ENCODE measurements around the gene LRMDA.

The LRMDA gene

DNA sequence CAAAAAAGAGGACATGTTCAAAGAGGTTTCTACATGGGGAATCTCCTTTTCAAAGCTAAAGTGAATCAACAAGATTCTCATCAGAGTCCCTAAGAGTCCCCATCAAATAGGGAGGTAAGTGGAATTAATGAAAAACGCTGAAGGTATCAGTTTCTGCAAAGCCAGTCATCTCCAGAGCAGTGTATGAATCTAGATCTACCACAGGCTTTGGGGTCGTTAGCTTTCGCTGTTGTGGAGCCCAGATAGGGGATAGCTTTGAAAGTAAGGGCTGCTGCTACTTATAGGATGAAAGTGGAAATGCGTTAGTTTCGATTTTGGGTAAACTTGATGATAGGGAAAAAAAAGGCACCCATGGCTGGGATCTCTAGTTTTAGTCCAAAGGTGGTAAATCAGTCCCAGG, 748.4 kb downstream of the LRMDA start:
- no peak for DNase-seq
- in situ Hi-C loops (cut with HindIII; ENCODE audit: low pct_ligation_motif_present, low pct_unique_long_range_greater_than_20kb, low sequenced_read_pairs), result no loop called here

DNA sequence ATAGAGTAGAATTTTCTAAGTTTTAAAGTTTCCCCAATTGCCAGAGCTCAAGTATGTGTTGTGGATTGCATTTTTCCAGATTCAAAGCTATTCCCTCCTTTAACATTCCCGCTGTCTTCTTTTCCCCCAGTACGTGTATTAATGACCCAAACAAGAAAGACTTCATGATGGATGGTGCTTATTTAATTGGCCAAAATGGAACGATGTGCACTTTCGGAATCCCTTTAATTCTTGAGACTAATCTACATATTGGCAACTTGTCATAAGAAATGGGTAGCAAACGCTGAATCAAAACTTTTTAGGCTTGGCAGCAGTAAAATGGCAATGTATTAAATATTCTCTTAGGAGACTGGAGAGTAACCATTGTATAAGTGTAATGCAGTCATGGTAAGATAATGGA, 753.2 kb downstream of the LRMDA start:
- in situ Hi-C loops (cut with HindIII; ENCODE audit: low pct_ligation_motif_present, low pct_unique_long_range_greater_than_20kb, low sequenced_read_pairs), result no loop called here
- DNase-seq, result no peak

DNA sequence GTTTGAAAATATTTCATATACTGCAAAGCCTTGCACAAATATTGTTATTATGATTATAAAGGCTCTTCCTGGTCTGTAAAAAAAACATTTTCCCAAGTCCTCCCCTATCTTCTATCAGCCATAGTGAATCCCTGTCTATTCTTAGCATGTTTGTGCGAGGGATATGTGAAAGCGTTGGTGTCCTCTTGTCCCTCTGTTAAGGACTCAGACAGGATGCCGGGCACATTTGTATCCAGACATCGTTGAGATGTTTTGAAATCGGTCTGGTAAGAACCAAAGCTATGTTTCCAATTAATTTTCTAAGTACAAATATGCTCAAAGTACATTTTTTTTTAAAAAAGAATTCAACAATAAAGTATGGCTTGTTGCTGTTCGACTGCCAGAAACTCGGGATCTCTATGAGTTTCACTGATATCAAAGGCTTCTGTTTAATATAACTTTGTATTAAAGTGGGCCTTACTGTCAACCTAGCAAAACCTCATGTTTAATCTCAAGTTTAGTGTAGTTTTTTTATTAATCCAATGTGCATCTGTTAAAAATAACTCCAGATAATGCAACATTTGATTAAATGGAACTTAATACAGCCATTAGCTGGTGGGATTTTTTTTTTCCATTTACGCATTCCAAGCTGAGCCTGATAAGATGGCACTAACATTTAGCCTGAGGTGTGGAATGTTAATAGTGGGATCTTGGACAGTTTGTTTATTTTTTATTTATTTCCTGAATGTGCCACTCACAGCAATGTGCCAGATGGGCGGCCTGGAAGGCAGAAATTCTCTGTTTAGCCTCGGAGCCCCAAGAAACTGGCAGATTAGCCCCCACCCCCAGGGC, 754.3 kb downstream of the LRMDA start:
- no peak for DNase-seq
- in situ Hi-C loops (cut with HindIII; ENCODE audit: low pct_ligation_motif_present, low pct_unique_long_range_greater_than_20kb, low sequenced_read_pairs), result no loop called here

DNA sequence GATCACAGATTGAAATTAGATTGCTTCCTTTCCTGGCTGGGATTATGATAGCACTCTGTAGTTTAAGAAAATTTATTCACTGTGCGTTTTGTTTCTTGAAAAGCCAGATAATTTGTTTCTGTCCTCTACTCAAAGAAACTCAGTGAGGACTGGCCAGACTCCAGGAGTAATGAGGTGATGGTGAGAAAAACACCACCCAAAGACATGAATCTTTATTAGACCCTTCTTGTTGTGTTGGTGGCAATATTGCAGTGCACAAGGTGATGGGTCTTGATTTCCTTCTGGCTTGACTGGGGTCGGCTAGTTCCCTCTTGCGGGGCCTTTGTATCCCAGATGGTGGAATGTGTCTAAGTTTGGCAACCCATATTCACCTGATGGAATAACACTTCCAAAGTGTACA, 756.8 kb downstream of the LRMDA start:
- in situ Hi-C loops (cut with HindIII; ENCODE audit: low pct_ligation_motif_present, low pct_unique_long_range_greater_than_20kb, low sequenced_read_pairs), result no loop called here
- no peak for DNase-seq

DNA sequence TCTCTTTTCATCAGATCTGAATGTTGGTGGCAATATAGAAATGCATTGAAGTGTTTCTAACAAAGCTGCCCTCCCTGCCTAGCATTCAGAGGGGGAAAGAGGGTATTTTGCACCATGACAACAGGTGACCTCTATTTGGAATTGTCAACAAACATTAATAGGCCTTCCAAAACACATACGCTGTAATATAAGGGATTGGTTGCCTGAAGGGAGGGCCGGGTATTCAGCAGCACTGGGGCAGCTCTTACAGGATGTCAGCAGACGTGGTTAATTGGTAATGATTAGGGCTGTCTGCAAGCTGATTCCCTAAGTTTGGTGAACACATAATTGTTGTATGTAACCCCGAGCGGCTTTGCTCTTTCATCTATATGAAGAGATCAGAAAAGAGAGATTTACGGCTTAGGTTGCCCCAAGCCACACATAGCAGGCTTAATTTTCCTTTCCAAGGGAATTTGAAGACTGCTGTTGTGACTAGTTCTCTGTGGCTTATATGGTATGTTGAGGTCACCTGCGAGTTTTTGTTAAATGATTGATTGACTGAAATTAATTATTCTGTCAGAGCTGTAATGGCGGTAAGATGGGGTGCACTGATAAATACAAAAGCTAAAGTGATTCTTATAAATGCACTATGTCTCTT, 759.3 kb downstream of the LRMDA start:
- in situ Hi-C loops (cut with HindIII; ENCODE audit: low pct_ligation_motif_present, low pct_unique_long_range_greater_than_20kb, low sequenced_read_pairs), result no loop called here
- no peak for DNase-seq

DNA sequence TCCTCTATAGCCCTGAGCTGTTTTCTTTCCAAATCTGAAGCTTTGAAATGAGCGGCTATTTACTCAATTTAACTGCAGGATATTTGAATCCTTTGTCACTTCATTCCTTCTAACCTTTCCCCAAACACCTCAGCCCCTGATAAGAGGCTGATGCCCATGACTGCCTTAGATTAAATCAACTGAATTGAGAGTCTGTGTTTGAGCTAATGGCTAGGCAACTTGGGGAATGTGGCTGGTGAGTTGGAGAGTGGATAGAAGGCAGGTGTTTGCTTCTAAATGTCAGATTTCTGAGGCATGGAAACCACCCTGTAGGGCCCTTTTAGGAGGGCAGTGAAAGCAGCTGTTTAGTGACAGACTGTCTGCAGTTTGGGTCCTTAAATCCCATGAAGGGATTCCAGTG, 759.9 kb downstream of the LRMDA start:
- no peak for DNase-seq
- in situ Hi-C loops (cut with HindIII; ENCODE audit: low pct_ligation_motif_present, low pct_unique_long_range_greater_than_20kb, low sequenced_read_pairs), result no loop called here

DNA sequence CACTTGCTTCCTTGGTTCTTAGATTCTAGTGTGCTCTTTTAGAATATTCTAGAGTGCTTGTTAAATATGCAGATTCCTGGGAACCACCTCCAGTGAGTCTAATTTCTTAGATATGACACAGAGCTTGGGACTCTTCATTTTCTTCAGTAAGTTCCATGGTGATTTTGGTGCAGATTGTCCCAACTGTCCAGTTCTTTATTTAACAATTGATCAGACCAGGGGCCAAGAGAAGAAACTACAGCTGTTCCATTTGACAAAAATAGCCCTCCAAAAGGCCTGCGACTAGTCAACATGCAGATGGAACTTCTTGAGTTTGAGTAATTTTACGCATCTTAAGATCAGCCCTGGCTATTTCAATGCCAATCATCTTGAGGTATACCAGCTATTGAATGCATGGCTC, 760.7 kb downstream of the LRMDA start:
- in situ Hi-C loops (cut with HindIII; ENCODE audit: low pct_ligation_motif_present, low pct_unique_long_range_greater_than_20kb, low sequenced_read_pairs), result no loop called here
- no peak for DNase-seq

DNA sequence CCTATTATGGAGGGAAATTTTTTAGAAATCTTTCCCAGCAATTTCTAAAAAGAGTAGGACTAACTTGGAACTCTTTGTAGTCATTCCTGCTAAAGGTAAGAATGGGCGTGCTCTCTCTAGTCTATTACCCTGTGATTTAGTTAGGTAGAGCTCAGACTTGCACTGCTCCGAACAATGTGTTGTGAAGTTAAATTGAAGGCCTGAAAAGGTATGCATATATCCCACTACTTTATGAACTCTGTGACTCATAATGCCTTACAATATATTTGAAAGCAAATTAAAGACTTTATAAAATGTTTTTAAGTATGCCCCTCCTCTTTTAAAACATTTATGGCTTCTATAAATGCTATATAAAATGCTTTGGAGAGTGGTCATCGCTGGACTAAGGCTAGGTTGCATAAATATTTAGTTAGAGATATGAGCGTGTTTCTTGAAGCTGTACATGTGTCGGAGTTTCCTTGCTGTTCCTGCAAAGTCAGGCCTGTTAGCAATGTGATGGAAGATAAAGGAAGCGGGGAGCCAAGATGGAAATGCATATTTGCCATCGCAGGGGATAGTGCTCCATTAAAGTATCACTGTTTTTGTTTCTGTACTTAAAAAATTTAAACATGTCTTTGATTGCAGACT, 761.4 kb downstream of the LRMDA start:
- no peak for DNase-seq
- in situ Hi-C loops (cut with HindIII; ENCODE audit: low pct_ligation_motif_present, low pct_unique_long_range_greater_than_20kb, low sequenced_read_pairs), result no loop called here

DNA sequence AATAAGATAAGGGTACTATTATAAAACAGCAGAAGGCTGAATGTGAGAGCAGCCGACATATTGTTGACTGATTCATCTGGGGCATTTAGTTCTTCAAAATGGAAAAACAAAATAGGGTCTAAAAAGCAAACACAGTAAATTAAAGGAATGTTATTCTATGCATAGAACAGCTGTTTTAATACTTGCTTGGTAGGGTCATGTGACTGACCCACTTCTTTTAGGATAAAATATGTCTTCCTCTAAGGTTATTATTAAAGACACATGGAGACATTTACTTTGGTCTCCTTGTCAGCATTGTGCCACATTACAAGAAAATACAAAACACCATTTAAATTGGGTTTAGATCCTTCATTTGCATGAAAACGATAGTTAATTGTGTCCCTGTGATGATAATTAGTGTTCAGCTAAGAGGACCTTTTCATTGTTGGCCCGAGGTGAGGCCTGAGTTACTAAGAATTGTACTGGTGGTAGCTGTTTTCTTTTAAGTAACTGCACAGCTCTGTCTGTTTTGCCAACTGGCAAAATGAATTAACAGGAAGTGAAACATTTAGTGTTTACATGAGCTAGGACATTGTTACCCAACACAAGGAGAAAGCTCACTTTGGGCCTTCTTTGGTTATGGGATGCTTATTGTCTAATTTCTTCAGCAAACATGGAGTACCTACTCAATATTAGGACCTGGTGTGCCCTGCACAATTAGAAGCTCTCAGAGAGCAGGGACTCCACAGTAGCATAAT, 764.4 kb downstream of the LRMDA start:
- no peak for DNase-seq
- in situ Hi-C loops (cut with HindIII; ENCODE audit: low pct_ligation_motif_present, low pct_unique_long_range_greater_than_20kb, low sequenced_read_pairs), result no loop called here

DNA sequence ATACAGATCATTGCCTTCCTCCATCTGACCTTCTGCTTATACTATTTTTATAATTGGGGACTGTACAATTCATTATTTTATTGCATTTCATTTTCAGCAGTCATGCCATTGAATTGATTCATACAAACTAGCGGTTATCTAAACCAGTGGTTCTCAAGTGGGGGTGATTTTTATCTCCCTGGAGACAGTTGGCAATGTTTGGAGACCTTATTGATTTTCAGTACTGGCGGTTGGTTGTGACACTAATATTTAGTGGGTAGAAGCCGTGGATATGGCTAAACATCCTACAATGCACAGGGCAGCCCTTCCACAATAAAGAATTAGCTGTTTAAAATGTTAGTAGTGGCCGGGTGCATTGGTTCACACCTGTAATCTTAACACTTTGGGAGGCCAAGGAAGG, 765.9 kb downstream of the LRMDA start:
- in situ Hi-C loops (cut with HindIII; ENCODE audit: low pct_ligation_motif_present, low pct_unique_long_range_greater_than_20kb, low sequenced_read_pairs), result no loop called here
- no peak for DNase-seq

DNA sequence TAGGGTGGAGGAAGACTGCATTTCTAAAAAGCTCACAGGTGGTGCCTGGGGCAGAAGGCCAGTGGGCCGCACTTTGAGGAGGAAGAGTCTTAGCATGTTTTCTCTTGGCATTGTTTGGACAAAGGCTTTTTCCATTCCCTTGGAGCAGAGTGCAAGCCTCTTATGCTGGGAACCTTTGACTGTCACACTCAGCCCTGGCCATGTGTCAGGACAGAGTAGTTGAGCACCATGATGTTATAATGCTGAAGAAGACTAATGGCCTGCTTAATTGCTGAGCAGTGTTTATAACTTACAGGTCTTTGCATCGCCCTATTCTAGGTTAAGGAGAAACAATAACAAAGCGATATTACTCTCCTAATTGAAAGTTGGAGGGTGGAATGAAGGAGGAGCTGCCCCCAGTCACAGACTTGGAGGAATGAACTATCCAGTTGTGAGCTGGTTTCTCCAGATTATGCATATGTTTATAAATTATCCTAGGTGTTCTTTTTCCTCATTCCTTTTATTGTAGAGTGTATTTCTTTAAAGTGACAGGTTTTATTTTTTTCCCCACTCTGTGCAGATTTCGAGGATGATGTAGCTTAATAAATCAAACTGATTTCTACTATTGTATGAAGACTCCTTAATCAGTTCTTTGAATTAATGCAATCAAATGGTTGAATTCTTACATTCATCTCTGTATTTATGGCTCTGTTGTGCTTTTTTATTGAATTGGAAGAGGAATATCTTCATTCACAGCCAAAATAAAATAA, 767.0 kb downstream of the LRMDA start:
- in situ Hi-C loops (cut with HindIII; ENCODE audit: low pct_ligation_motif_present, low pct_unique_long_range_greater_than_20kb, low sequenced_read_pairs), result no loop called here
- no peak for DNase-seq

DNA sequence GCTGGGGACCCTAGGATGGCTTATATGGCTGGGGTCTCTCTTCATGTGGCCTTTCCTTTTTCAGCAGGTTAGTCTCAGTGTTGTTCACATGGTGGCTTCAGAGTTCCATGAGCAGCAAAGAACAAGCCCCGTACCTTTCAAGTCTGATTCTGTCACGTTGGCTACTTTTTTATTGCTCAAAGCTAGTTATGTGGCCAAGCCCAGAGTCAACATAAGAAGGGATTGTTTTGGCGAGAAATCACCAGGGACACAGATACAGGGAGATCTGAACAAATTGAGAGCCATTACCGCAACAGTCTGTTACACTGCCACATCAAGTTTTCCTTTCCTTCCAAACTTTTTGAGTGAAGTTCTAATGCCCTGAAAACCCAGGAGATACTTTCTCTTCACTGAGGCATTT, 770.5 kb downstream of the LRMDA start:
- no peak for DNase-seq
- in situ Hi-C loops (cut with HindIII; ENCODE audit: low pct_ligation_motif_present, low pct_unique_long_range_greater_than_20kb, low sequenced_read_pairs), result no loop called here

DNA sequence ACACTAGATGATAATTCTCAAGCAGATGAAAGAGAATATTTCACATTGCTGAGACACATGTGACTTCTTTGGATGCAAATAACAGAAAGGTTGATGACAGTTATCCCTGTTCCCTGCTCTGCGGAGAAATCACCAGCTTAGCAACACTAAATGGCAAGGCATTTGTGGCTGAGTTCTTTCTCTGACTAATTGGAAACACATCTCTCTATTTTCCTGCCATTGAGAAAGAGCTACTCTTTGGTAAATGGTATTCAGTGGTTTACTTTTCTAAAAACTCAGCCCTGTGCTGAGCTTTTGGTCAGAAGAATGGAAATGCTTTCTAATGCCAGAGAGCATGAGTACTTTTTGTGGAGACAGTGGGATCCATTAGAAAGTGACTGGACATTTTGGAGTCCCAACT, 771.4 kb downstream of the LRMDA start:
- no peak for DNase-seq
- in situ Hi-C loops (cut with HindIII; ENCODE audit: low pct_ligation_motif_present, low pct_unique_long_range_greater_than_20kb, low sequenced_read_pairs), result no loop called here

DNA sequence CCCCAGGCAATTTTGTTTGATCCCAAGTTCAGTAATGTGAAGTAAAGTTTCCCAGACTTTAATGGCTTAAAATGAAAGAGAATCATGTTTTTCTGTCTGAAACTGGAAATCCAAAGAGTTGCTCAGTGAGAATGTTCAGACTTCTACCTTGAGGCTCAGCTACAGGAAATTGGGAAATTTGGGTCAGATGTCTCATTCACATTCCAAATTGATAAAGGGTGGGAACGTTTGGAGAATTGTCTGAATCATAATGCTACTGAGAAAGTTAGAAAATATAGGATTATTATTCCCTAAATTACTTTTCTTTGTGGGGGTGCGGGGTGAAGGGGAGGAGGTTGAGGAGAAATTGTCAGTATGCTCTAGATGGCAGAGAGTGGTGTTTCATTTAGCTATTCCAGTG, 773.9 kb downstream of the LRMDA start:
- no peak for DNase-seq
- in situ Hi-C loops (cut with HindIII; ENCODE audit: low pct_ligation_motif_present, low pct_unique_long_range_greater_than_20kb, low sequenced_read_pairs), result no loop called here

DNA sequence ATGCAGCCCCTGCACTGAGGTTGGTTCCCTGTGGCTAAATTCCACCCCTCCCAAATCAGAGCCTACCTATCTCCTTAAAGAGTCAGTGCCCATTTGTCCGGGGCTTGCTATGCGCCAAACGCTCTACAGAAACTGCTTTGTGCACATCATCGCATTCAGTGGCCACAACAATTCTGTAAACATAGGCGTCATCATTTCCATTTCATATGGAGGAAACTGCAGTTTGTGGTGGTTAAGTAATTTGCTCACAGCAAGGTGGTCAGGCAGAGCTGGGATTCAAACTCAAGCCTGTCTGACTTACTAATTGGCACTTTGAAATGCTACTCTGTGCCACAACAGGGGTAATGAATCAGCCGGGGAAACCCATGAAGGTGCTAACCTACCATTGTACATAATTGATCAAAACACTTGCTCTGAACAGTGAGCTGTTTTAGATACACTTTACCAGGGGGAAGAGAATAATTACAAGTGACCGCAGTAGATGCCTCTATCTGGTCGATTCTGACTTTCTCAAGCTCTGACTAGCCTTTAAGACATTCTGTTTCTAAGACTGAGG, 775.5 kb downstream of the LRMDA start:
- DNase-seq, result no peak
- in situ Hi-C loops (cut with HindIII; ENCODE audit: low pct_ligation_motif_present, low pct_unique_long_range_greater_than_20kb, low sequenced_read_pairs), result no loop called here

DNA sequence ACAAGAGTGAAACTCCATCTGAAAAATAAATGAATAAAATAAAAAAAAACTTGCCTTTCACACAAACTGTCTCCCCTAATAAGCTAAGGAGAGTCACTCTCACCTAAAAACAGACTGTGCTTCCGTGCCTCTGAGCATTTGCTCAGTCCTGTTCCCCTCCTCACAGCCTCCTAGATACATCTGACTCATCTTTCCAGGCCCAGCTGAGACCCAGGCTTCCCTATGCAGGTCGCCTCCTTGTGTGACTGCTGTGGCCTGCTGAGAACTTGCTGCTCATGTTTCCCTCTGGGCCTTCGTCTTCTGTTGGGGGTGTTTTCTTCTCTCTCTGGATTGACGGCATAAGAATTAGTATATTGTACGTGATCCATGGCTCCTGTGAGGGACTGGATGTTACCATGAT, 777.7 kb downstream of the LRMDA start:
- no peak for DNase-seq

DNA sequence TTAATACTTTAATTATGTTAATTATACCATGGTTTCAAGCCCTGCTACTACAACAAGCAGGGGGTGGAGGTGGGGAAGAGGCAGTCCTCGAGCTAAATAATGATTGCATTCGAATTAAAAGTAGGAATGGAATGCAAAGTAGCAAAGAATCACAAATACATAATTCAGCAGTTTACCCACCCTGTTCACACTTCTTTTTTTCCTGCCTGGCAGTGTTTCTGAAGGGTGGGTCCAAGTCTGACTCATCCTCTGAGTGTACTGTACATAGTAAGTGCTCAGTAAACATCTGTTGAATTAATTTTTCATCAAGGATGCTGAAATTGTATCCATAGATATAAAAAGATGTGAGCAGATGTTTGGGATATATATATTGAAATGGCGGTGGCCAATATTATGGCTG, 778.8 kb downstream of the LRMDA start:
- in situ Hi-C loops (cut with HindIII; ENCODE audit: low pct_ligation_motif_present, low pct_unique_long_range_greater_than_20kb, low sequenced_read_pairs), result no loop called here
- DNase-seq, result no peak

More for the DNA sequence above, 777.7 kb downstream of the LRMDA start:
- in situ Hi-C loops (cut with HindIII; ENCODE audit: low pct_ligation_motif_present, low pct_unique_long_range_greater_than_20kb, low sequenced_read_pairs), result no loop called here

DNA sequence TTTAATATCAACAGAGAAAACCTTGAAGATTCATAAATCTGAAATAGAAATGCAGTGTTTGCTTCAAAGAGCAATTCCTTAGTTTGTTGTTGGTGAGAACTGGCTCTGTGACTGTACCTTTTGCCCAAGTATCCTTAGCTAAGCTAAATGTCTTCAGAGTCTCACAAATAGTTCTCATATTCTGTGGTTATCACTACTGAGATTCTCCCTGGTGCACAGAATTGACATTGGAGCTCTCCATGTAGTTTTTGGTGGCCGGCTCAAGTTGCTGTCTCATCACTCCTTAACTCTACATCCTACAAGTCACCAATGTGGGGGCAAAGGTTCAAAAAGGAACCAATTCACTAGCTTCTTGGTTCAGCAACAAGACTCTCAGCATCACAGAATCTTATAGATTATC, 780.3 kb downstream of the LRMDA start:
- DNase-seq, result no peak
- in situ Hi-C loops (cut with HindIII; ENCODE audit: low pct_ligation_motif_present, low pct_unique_long_range_greater_than_20kb, low sequenced_read_pairs), result no loop called here

Measured in ACHN (cell line).